Activated naive CD4-positive, alpha-beta T cell treated with anti-CD3 and anti-CD28 coated beads, Interleukin-2, amount 10 ng/mL, durations not matched to agents 7 days and 5 days (primary cell): ENCODE results near the gene MAP1B.

Source experiments
- CTCF ChIA-PET: fragments of 350-600 bp; sonication (Branson Sonifier 250); formaldehyde crosslinking; loops from one replicate; lab custom pipeline; 2021; ENCODE audit warnings: antibody characterized with exemption; lab: Charles Lee
- DNase-seq: peaks from one replicate; pipeline ENCODE4 v3.0.0-alpha.2; 2020
- H3K27ac Mint-ChIP-seq: one replicate; pipeline ENCODE4 v1.8.0; 2021; ENCODE audit warnings: mild to moderate bottlenecking, moderate library complexity, mixed read lengths
- H3K27me3 Mint-ChIP-seq: one replicate; pipeline ENCODE4 v1.8.0; 2021; ENCODE audit warnings: mild to moderate bottlenecking, mixed read lengths
- H3K36me3 Mint-ChIP-seq: one replicate; pipeline ENCODE4 v1.8.0; 2021; ENCODE audit warnings: mixed read lengths
- H3K4me1 Mint-ChIP-seq: one replicate; pipeline ENCODE4 v1.8.0; 2021; ENCODE audit warnings: mixed read lengths
- H3K4me3 Mint-ChIP-seq: one replicate; pipeline ENCODE4 v1.8.0; 2021; ENCODE audit warnings: mild to moderate bottlenecking, moderate library complexity, mixed read lengths
- H3K9me3 Mint-ChIP-seq: one replicate; pipeline ENCODE4 v1.8.0; 2021; ENCODE audit warnings: mixed read lengths

The MAP1B gene

GRCh38 chr5:72212171-72212570, 104.9 kb downstream of the MAP1B start:
- H3K36me3 Mint-ChIP-seq = peaks cover under 1% of the 10 kb centered on the region
- DNase-seq = no peak
- no peaks in the 10 kb centered on the region for H3K9me3 Mint-ChIP-seq
- CTCF ChIA-PET = no interaction called here
- no peak overlapping the region for H3K4me3 Mint-ChIP-seq
- no peak overlapping the region for H3K27ac Mint-ChIP-seq
- H3K27me3 Mint-ChIP-seq = no peaks in the 10 kb centered on the region
- H3K4me1 Mint-ChIP-seq = no peaks in the 10 kb centered on the region

- Mint-ChIP-seq H3K27ac (no peak overlapping the region), H3K27me3 (no peaks in the 10 kb centered on the region), H3K4me1 (no peaks in the 10 kb centered on the region), H3K36me3 (peaks cover 11% of the 10 kb centered on the region), H3K9me3 (no peaks in the 10 kb centered on the region), H3K4me3 (no peak overlapping the region)
- CTCF ChIA-PET = interaction anchor here (0.6 to 1.6 kb wide), 2 partner anchors 31 to 187 kb away, joined by 3 to 4 read pairs; no protein-coding TSS in a partner anchor
- DNase-seq = no peak
Observed at GRCh38 chr5:72213482-72213881, 106.2 kb downstream of the MAP1B start.

- H3K9me3 Mint-ChIP-seq = no peaks in the 10 kb centered on the region
- no peak overlapping the region for H3K4me3 Mint-ChIP-seq
- CTCF ChIA-PET = interaction anchor here (1.6 kb wide), 1 partner anchor 31 kb away, joined by 4 read pairs; no protein-coding TSS in a partner anchor
- no peaks in the 10 kb centered on the region for H3K27me3 Mint-ChIP-seq
- no peaks in the 10 kb centered on the region for H3K4me1 Mint-ChIP-seq
- no peak for DNase-seq
- no peak overlapping the region for H3K27ac Mint-ChIP-seq
- H3K36me3 Mint-ChIP-seq = peaks cover 17% of the 10 kb centered on the region
Observed at GRCh38 chr5:72214168-72214567, 106.9 kb downstream of the MAP1B start.

- peaks cover 37% of the 10 kb centered on the region for H3K36me3 Mint-ChIP-seq
- H3K27ac Mint-ChIP-seq = no peak overlapping the region
Observed at GRCh38 chr5:72216756-72217155, 109.5 kb downstream of the MAP1B start.

GRCh38 chr5:72221099-72221498, 113.8 kb downstream of the MAP1B start:
- no peak overlapping the region for H3K27ac Mint-ChIP-seq
- H3K9me3 Mint-ChIP-seq = no peaks in the 10 kb centered on the region
- DNase-seq = no peak
- CTCF ChIA-PET = no interaction called here
- H3K36me3 Mint-ChIP-seq = peaks cover 64% of the 10 kb centered on the region
- no peaks in the 10 kb centered on the region for H3K27me3 Mint-ChIP-seq
- no peaks in the 10 kb centered on the region for H3K4me1 Mint-ChIP-seq
- no peak overlapping the region for H3K4me3 Mint-ChIP-seq

More at GRCh38 chr5:72216756-72217155, 109.5 kb downstream of the MAP1B start:
- no peak overlapping the region for H3K4me3 Mint-ChIP-seq
- no peak for DNase-seq
- H3K4me1 Mint-ChIP-seq = no peaks in the 10 kb centered on the region
- H3K9me3 Mint-ChIP-seq = no peaks in the 10 kb centered on the region
- CTCF ChIA-PET = interaction anchor here (0.6 kb wide), 1 partner anchor 99 kb away, joined by 3 read pairs; no protein-coding TSS in a partner anchor
- H3K27me3 Mint-ChIP-seq = no peaks in the 10 kb centered on the region

- no peaks in the 10 kb centered on the region for H3K9me3 Mint-ChIP-seq
- CTCF ChIA-PET = no interaction called here
- H3K27ac Mint-ChIP-seq = no peak overlapping the region
- no peak for DNase-seq
- H3K4me1 Mint-ChIP-seq = no peaks in the 10 kb centered on the region
- no peak overlapping the region for H3K4me3 Mint-ChIP-seq
- no peaks in the 10 kb centered on the region for H3K27me3 Mint-ChIP-seq
- peaks cover 67% of the 10 kb centered on the region for H3K36me3 Mint-ChIP-seq
Observed at GRCh38 chr5:72221541-72221940, 114.3 kb downstream of the MAP1B start.

DNA sequence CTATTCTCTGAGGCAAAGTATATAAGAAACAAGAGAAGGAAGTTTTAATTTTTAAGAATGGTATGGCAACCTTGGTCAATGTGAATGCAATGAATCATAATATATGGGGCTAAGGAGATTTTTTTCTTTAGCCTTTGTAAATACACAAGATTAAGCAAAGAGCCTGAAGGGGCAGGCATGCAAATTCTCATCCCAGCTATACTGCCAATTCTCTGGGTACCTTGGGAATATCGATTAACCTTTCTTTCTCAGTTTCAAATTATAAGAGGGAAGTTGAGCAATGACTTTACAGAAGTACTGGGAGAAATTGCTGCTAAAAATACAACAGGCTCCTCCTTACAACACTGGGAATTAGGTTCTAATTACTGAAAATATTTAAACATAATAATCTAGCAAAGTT, 115.2 kb downstream of the MAP1B start:
- CTCF ChIA-PET = no interaction called here
- Mint-ChIP-seq H3K9me3 (no peaks in the 10 kb centered on the region), H3K4me3 (no peak overlapping the region), H3K27ac (no peak overlapping the region), H3K4me1 (no peaks in the 10 kb centered on the region), H3K36me3 (peaks cover 71% of the 10 kb centered on the region), H3K27me3 (no peaks in the 10 kb centered on the region)
- DNase-seq = no peak

DNA sequence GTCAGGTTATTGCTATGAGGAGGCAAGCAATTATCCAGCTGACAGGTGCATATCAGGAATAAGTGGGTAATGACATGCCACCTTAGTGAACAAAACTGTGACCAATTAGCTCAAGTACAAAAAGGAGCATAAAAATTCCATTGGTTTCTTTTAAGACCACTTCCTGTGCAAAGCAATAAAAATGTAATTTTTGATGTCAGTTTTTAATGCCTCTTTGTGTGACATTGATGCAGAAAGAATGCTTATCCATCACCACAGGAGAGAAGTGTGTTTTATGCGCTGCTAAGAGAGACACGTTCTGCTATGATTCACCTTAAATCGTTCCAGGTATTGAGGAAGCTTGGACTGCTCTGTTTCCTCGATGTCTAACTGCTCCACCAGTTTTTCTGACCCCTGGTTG, 116.1 kb downstream of the MAP1B start:
- Mint-ChIP-seq H3K9me3 (no peaks in the 10 kb centered on the region), H3K27ac (no peak overlapping the region), H3K4me1 (no peaks in the 10 kb centered on the region)

GRCh38 chr5:72224946-72225463, 117.7 kb downstream of the MAP1B start:
- CTCF ChIA-PET = no interaction called here
- no peaks in the 10 kb centered on the region for H3K27me3 Mint-ChIP-seq
- no peak for DNase-seq
- H3K4me1 Mint-ChIP-seq = peaks cover 3% of the 10 kb centered on the region
- H3K36me3 Mint-ChIP-seq = peaks cover 53% of the 10 kb centered on the region
- no peak overlapping the region for H3K27ac Mint-ChIP-seq
- no peak overlapping the region for H3K4me3 Mint-ChIP-seq
- no peaks in the 10 kb centered on the region for H3K9me3 Mint-ChIP-seq

More for the DNA sequence above, 116.1 kb downstream of the MAP1B start:
- no peak overlapping the region for H3K4me3 Mint-ChIP-seq
- no peak for DNase-seq
- H3K27me3 Mint-ChIP-seq = no peaks in the 10 kb centered on the region
- H3K36me3 Mint-ChIP-seq = peaks cover 69% of the 10 kb centered on the region
- CTCF ChIA-PET = interaction anchor here (0.6 kb wide), 1 partner anchor 696 kb away, joined by 3 read pairs; no protein-coding TSS in a partner anchor

DNA sequence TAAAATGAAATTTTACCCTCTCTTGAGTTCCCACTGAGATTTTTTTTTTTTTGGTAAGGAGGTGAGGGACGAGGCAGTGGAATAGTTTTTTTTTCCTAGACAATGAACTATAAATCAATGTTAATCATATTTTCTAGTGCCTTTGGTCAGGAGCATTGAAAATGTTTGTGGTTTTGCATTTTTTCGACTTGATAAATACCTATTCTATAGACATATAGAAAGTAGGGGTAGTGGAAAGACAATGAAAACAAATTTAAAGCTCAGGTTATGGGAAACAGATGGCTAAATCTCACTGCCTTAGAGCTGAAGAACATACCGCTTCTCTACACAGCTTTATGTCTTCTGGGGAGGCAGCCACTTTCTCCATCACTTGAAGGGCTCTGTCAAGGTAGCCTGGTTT, 118.5 kb downstream of the MAP1B start:
- Mint-ChIP-seq H3K4me1 (peaks cover 5% of the 10 kb centered on the region), H3K27ac (no peak overlapping the region), H3K9me3 (no peaks in the 10 kb centered on the region), H3K27me3 (no peaks in the 10 kb centered on the region), H3K36me3 (peaks cover 55% of the 10 kb centered on the region), H3K4me3 (no peak overlapping the region)
- DNase-seq = no peak
- CTCF ChIA-PET = no interaction called here

DNA sequence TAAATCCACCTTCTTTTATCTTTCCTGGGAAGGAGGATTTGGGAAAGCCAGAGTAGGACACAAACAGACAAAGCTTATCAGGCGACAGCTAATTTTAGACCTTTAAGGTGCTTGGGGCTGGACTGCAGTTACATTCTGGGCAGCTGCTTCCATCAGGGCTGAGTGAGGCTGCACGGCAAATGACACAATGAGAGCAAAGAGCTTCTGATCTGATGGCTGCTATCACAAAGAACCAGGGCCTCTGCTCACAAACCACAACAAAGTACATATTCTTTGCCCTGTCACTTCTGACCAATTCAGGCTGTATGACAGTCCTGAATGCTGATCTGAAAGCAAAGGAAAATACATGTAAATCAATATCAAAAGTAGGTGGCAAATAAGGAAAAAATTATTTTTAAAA, 119.7 kb downstream of the MAP1B start:
- H3K27me3 Mint-ChIP-seq = no peaks in the 10 kb centered on the region
- no peak overlapping the region for H3K27ac Mint-ChIP-seq
- H3K36me3 Mint-ChIP-seq = peaks cover 54% of the 10 kb centered on the region
- DNase-seq = no peak
- CTCF ChIA-PET = no interaction called here
- H3K9me3 Mint-ChIP-seq = no peaks in the 10 kb centered on the region
- H3K4me3 Mint-ChIP-seq = no peak overlapping the region
- peaks cover 10% of the 10 kb centered on the region for H3K4me1 Mint-ChIP-seq

DNA sequence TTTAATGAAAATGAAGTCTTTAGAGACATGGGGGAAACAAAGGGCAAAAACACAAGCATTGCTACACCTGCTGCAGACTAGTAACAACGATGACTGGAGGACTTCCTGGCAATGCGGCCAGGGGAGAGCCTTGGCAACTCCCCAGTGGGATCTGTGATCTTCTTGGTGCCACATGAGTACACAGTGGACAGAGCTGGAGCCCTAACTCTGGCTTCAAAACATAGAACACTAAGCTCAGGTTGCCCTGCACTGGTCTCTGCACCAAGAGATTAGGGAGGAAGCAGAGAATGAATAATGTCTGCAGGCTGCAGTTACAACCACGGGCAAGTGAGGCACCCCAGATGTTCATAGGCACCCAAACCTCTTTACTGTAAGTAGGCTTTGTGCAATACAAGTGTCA, 121.7 kb downstream of the MAP1B start:
- Mint-ChIP-seq H3K4me3 (no peak overlapping the region), H3K4me1 (peaks cover 24% of the 10 kb centered on the region), H3K27ac (no peak overlapping the region), H3K9me3 (no peaks in the 10 kb centered on the region), H3K36me3 (peaks cover 43% of the 10 kb centered on the region), H3K27me3 (no peaks in the 10 kb centered on the region)
- CTCF ChIA-PET = interaction anchor here (1.2 kb wide), 1 partner anchor 16 kb away, joined by 5 read pairs; no protein-coding TSS in a partner anchor
- no peak for DNase-seq

GRCh38 chr5:72231991-72232703, 124.9 kb downstream of the MAP1B start:
- H3K27ac Mint-ChIP-seq = no peak overlapping the region
- H3K9me3 Mint-ChIP-seq = no peaks in the 10 kb centered on the region
- no peak overlapping the region for H3K4me3 Mint-ChIP-seq
- DNase-seq = no peak
- peaks cover 37% of the 10 kb centered on the region for H3K4me1 Mint-ChIP-seq
- CTCF ChIA-PET = interaction anchor here (0.9 to 1.1 kb wide), 2 partner anchors 13 to 77 kb away, joined by 3 read pairs; no protein-coding TSS in a partner anchor
- peaks cover 31% of the 10 kb centered on the region for H3K36me3 Mint-ChIP-seq
- no peaks in the 10 kb centered on the region for H3K27me3 Mint-ChIP-seq

DNA sequence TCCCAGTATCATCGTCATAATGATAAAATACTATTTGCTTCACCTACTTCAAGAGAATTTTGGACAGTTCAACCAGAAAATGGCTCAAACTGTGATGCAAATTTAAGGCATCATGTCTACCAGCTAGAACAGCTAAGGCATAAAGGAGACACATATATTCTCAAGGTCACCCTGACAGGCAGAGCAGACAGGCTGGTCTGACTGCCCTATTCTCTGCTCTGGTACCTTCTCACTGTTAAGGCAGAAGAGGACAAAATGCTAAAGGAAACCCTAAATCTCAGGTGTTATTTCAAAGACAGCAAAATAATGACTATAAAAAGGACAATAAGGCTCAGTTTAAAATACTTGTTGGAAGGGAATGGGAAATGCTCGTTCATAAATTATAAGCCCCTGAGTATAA, 125.6 kb downstream of the MAP1B start:
- H3K27me3 Mint-ChIP-seq = no peaks in the 10 kb centered on the region
- CTCF ChIA-PET = interaction anchor here (0.9 kb wide), 1 partner anchor 76 kb away, joined by 3 read pairs; no protein-coding TSS in a partner anchor
- H3K9me3 Mint-ChIP-seq = no peaks in the 10 kb centered on the region
- H3K4me1 Mint-ChIP-seq = peaks cover 37% of the 10 kb centered on the region
- H3K27ac Mint-ChIP-seq = no peak overlapping the region
- DNase-seq = no peak
- H3K36me3 Mint-ChIP-seq = peaks cover 30% of the 10 kb centered on the region
- H3K4me3 Mint-ChIP-seq = no peak overlapping the region

- Mint-ChIP-seq H3K4me1 (peaks cover 37% of the 10 kb centered on the region), H3K27me3 (no peaks in the 10 kb centered on the region), H3K27ac (no peak overlapping the region), H3K9me3 (no peaks in the 10 kb centered on the region), H3K4me3 (no peak overlapping the region), H3K36me3 (peaks cover 29% of the 10 kb centered on the region)
- CTCF ChIA-PET = no interaction called here
- DNase-seq = no peak
Observed at GRCh38 chr5:72233835-72234234, 126.6 kb downstream of the MAP1B start.
